Measurements from ENCODE around the gene DNAJB13.
A peak's percentile ranks its signal among the peaks of the same experiment; 100 is the strongest.

DNA sequence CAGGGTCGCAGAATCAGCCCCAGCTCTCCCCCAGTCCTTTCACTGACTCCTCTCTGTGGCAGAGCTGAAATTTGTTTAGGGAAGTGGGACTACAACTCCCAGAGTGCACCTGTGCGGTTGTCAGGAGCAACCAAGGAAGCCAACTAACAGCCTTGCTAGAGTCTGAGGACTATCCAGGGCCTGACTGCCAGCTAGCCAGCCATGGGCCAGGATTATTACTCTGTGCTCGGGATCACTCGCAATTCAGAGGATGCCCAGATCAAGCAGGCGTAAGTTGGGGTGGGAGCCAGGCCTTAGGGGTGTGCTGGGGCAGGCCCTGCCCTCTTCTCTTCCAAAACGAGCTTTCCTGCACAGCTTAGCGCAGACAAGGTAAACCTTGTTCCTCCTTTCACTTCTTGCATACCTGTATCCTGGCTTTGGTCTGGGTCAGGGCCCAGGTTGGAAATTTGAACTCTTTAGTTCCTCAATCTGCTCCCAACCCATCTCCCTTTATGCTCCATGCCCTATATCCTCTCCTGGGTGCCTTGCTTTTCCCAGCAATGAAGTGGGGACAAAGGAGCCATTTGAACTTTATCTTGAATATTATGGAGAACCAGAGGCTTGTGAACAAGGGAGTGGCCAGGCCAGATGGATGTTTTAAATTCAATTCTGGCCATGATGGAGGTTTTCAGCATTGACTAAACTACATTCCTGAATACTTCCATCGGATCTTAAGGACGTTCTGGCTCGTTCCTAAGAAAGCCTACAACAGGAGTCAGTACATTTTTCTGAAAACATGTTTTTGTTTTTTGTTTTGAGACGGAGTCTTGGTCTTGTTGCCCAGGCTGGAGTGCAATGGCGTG, at the start of gene DNAJB13:
- TF ChIP-seq POLR2A (IDR thresholded peaks at IDR 0.05; ENCODE audit: insufficient read depth in 1 of 2, low read depth in 2 of 2, low read length in 2 of 2), result peak in 1 of 2 experiments; percentile 69; a peak in 2 of 4 replicates
- no peak for TF ChIP-seq JUND (CRISPR knock-in tag; IDR thresholded peaks at IDR 0.05)
- TF ChIP-seq, protein P1, sequence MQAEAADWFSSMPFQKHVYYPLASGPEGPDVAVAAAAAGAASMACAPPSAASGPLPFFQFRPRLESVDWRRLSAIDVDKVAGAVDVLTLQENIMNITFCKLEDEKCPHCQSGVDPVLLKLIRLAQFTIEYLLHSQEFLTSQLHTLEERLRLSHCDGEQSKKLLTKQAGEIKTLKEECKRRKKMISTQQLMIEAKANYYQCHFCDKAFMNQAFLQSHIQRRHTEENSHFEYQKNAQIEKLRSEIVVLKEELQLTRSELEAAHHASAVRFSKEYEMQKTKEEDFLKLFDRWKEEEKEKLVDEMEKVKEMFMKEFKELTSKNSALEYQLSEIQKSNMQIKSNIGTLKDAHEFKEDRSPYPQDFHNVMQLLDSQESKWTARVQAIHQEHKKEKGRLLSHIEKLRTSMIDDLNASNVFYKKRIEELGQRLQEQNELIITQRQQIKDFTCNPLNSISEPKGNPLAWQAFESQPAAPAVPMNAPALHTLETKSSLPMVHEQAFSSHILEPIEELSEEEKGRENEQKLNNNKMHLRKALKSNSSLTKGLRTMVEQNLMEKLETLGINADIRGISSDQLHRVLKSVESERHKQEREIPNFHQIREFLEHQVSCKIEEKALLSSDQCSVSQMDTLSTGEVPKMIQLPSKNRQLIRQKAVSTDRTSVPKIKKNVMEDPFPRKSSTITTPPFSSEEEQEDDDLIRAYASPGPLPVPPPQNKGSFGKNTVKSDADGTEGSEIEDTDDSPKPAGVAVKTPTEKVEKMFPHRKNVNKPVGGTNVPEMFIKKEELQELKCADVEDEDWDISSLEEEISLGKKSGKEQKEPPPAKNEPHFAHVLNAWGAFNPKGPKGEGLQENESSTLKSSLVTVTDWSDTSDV (CRISPR knock-in tag; IDR thresholded peaks at IDR 0.05), result no peak
- no peak for TF ChIP-seq SNRNP70 (IDR thresholded peaks at IDR 0.05; ENCODE audit: low read depth, low read length)
- TF ChIP-seq KDM1A (CRISPR knock-in tag; IDR thresholded peaks at IDR 0.05), result no peak
- TF ChIP-seq, protein P2, sequence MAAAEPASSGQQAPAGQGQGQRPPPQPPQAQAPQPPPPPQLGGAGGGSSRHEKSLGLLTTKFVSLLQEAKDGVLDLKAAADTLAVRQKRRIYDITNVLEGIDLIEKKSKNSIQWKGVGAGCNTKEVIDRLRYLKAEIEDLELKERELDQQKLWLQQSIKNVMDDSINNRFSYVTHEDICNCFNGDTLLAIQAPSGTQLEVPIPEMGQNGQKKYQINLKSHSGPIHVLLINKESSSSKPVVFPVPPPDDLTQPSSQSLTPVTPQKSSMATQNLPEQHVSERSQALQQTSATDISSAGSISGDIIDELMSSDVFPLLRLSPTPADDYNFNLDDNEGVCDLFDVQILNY (CRISPR knock-in tag; conservative IDR thresholded peaks at IDR 0.05), result no peak
- TF ChIP-seq POLR2AphosphoS5 (IDR thresholded peaks at IDR 0.05; ENCODE audit: low read depth, low read length), result peak; percentile 37
- TF ChIP-seq ZNF33B (CRISPR knock-in tag; IDR thresholded peaks at IDR 0.05), result no peak
- TF ChIP-seq, protein P3, sequence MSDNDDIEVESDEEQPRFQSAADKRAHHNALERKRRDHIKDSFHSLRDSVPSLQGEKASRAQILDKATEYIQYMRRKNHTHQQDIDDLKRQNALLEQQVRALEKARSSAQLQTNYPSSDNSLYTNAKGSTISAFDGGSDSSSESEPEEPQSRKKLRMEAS (IDR thresholded peaks at IDR 0.05), result no peak
- TF ChIP-seq, protein P4, sequence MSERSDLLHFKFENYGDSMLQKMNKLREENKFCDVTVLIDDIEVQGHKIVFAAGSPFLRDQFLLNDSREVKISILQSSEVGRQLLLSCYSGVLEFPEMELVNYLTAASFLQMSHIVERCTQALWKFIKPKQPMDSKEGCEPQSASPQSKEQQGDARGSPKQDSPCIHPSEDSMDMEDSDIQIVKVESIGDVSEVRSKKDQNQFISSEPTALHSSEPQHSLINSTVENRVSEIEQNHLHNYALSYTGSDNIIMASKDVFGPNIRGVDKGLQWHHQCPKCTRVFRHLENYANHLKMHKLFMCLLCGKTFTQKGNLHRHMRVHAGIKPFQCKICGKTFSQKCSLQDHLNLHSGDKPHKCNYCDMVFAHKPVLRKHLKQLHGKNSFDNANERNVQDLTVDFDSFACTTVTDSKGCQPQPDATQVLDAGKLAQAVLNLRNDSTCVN (CRISPR knock-in tag; IDR thresholded peaks at IDR 0.05; ENCODE audit: borderline replicate concordance), result no peak
- no peak for TF ChIP-seq SIN3B (IDR thresholded peaks at IDR 0.05; ENCODE audit: low read length)

Data from HepG2 (cell line).